GM12873 (cell line): ENCODE data around the gene ZNF107.

Experiments used
- TF ChIP-seq, protein P1 (sequence below): IDR thresholded peaks from 2 replicates; pipeline ENCODE4 v1.5.1; 2012; ENCODE audit warnings: low read depth, mild to moderate bottlenecking, moderate library complexity, low read length, control low read depth; ENCODE audit not compliant: insufficient read depth; ENCODE audit errors: missing control alignments

ZNF107 gene

DNA sequence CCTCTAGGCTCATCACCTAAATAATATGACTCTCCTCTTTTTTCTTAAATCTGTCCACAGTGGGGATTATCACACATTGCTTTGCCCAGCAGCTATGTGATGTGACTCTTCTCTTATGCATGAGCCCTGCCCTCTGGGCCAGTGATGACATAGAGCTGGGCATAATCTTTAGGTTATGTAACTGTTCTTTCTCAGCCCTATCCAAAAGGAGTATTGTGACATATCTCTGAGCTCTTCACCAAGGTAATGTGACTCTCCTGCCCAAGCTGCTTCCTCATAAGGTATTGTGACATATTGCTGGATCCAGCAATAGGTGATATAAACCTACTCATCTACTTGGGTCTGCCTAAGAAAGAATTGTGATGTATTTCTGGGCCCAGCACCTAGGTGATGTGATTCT lies 37.7 kb upstream of the ZNF107 start:
- TF ChIP-seq, protein P1, sequence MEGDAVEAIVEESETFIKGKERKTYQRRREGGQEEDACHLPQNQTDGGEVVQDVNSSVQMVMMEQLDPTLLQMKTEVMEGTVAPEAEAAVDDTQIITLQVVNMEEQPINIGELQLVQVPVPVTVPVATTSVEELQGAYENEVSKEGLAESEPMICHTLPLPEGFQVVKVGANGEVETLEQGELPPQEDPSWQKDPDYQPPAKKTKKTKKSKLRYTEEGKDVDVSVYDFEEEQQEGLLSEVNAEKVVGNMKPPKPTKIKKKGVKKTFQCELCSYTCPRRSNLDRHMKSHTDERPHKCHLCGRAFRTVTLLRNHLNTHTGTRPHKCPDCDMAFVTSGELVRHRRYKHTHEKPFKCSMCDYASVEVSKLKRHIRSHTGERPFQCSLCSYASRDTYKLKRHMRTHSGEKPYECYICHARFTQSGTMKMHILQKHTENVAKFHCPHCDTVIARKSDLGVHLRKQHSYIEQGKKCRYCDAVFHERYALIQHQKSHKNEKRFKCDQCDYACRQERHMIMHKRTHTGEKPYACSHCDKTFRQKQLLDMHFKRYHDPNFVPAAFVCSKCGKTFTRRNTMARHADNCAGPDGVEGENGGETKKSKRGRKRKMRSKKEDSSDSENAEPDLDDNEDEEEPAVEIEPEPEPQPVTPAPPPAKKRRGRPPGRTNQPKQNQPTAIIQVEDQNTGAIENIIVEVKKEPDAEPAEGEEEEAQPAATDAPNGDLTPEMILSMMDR: no peak

- TF ChIP-seq, protein P1: no peak
These were observed 37.2 kb upstream of the ZNF107 start for GRCh38 chr7:64628721-64629120.

DNA sequence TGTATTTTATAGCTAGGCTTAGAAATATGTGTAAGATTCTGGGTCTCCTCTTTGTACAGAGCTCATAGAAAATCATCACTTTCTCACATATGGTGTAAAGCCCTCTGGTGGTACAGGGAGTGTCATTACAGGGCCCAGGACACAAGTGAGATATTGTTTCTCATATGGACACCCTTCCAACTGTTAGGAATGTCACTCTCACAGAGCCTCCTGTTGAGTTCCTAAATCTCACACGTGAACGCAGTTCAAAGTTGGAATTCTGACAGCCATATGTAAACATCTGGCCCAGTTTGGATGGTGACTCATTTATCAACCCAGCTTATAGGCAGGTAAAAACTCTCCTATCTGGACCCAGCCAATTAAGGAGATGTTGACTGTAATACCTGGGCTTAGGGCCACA lies 35.4 kb upstream of the ZNF107 start:
- TF ChIP-seq, protein P1: peak; percentile 49

DNA sequence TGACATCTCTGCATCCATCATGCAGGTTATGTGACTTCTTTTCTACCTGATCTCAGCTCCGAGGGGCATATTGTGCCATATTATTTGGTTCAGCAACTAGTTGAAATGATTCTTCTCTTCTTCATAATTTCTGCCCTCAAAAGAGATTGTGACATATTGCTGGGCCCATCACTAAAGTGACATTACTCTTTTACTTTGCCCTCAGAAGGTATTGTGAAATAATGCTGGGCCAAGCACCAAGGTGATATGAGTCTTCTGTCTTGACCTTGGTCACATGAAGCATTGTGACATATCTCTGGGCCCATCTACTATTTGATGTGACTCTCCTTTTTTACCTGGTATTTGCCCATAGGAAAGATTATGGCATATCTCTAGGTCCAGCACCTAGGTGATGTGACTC lies 33.9 kb upstream of the ZNF107 start:
- TF ChIP-seq, protein P1: no peak

GRCh38 chr7:64633401-64633800 lies 32.5 kb upstream of the ZNF107 start:
- TF ChIP-seq, protein P1: no peak

GRCh38 chr7:64634406-64635062 lies 31.4 kb upstream of the ZNF107 start:
- TF ChIP-seq, protein P1: no peak

DNA sequence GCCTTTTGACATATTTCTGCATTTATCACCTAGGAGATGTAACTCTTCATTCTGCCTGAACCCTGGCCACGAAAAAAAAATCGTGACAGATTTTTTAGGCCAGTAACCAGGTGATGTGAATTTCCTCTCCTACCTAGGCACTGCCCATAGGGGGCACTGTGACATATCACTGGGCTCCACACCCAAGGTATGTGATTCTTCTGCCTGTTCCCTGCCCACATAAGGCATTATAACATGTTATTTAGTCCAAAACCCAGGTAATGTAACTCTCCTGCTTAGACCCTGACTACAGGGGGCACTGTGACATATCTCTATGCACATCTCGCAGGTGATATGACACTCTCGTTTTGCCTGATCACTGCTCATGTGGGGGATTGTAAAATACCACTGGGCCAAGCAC lies 29.5 kb upstream of the ZNF107 start:
- TF ChIP-seq, protein P1: peak; percentile 37
